IPS-18c (cell line): Measurements from ENCODE around the gene PTPN20.
"Not testable (repeated sequence)": the region's sequence is repeated elsewhere in the genome, so short reads cannot be mapped to it uniquely, and the experiment has no call there.

Experiments
- H3K4me3 ChIP-seq: 2 replicates; pipeline ENCODE4 v1.7.0; 2013; ENCODE audit warnings: low read depth, mild to moderate bottlenecking, low read length, moderate library complexity; ENCODE audit not compliant: insufficient read depth
- H3K9me3 ChIP-seq: one replicate; pipeline ENCODE4 v1.6.1; 2013; ENCODE audit warnings: mild to moderate bottlenecking, low read length, moderate library complexity; ENCODE audit not compliant: control insufficient read depth, insufficient read depth

The PTPN20 gene

GRCh38 chr10:46932383-46932782 is 21.2 kb downstream of the PTPN20 start:
- H3K4me3 ChIP-seq, H3K9me3 ChIP-seq: not testable (repeated sequence)

DNA sequence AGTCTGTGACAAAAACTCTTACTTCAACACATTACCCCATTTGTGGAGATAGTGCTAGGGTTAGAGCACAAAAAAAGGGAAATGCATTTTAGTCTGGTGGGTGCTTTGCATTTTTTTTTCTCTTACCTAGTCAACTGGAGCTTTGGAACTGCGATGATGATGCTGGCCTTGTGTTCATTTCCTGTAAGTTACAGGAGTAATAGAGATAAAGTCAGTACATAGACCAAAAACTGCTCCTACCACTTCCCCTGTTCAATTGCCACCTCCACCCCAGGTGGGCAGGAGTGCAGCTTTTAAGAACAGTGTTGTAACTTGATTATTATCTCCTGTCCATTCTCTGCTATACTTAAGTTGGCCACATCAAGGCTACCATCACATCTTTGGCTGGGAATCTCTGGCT is 29.9 kb downstream of the PTPN20 start:
- not testable (repeated sequence) for H3K4me3 ChIP-seq, H3K9me3 ChIP-seq

GRCh38 chr10:46948687-46949518 is 37.7 kb downstream of the PTPN20 start:
- H3K4me3 ChIP-seq, H3K9me3 ChIP-seq: not testable (repeated sequence)

DNA sequence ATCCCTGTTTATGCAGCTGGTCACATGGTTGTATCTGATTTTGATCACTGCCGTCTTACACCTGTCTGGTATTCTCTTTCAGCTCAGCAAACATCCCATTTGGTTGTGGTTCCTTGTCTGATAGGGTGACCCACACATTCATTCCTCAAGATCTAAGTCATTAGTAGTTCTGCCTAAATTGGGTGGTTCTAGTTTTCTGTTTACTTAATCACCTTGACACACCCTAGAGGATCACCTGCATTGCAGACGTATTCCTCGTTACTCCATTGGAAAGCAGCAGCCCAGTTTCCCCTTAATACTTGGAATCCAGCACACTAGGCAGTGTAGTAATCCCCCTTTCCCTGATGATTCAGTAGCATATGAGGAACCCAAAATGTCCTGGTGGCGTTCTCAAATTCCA is 41.3 kb downstream of the PTPN20 start:
- H3K9me3 ChIP-seq, H3K4me3 ChIP-seq: not testable (repeated sequence)

GRCh38 chr10:46960742-46961141 is 49.5 kb downstream of the PTPN20 start:
- not testable (repeated sequence) for H3K4me3 ChIP-seq, H3K9me3 ChIP-seq

DNA sequence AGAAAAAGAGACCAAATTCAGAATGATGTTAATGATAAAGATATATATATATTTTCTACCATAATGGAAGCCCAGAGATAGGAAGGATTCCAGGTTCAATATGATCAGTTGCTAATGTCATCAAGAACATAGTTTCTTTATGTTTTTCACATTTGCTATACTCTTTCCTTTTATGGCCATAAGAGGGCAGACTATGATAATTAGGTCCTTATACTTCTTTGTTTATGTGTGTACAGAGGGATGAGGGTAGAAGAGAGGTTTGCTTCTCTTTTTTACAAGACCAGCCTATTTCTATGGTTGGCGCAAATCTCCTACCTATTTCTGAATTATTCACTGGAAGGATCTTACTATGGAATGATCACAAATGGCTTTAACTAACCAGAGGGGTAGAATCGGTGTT is 52.1 kb downstream of the PTPN20 start:
- not testable (repeated sequence) for H3K9me3 ChIP-seq, H3K4me3 ChIP-seq

GRCh38 chr10:46967013-46967412 is 55.8 kb downstream of the PTPN20 start:
- H3K9me3 ChIP-seq, H3K4me3 ChIP-seq: not testable (repeated sequence)

GRCh38 chr10:46980223-46980622 is 69.0 kb downstream of the PTPN20 start:
- H3K9me3 ChIP-seq, result not testable (repeated sequence)

GRCh38 chr10:46987233-46987924 is 76.2 kb downstream of the PTPN20 start:
- not testable (repeated sequence) for H3K9me3 ChIP-seq, H3K4me3 ChIP-seq

More at GRCh38 chr10:46980223-46980622, 69.0 kb downstream of the PTPN20 start:
- H3K4me3 ChIP-seq, result not testable (repeated sequence)

DNA sequence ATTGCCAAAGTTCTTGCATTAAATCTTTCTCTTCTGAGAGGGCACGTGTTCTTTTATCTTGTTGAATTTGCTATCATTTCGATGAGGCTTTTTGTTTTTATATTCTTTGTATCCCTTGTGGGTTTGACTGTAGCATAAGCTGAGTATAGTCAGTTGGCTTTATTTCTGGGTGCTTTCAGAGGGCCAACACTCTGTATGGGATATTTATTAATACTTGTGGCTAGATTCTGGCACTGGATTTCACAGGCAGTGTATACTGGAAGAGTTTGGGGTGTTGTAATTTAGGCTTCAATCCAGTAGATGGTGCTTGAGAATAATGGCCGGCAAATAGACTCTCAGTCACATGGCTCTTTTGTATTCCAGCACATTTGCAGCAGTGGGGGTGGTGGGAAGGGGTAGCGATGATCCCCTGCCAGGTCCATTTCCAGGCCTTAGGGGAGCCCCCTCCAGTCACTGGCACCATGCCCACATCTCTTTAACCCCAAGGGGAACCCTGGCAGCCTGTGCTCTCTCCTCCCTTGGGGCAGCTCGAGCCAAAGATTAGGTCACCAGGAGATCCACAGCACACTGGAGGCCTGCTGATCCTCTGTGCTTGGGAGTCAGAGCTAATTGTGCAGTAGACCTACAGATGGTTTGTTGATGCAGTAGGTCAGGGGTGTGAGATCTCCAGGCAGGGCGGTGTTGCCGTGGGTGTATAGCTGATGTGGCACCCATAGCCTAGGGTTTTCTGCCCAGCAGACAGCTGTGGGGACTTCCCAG is 81.8 kb downstream of the PTPN20 start:
- Histone ChIP-seq H3K9me3 (no peaks in the 10 kb centered on the region), H3K4me3 (no peak overlapping the region)

GRCh38 chr10:46995234-46995633 is 84.0 kb downstream of the PTPN20 start:
- Histone ChIP-seq H3K9me3 (no peaks in the 10 kb centered on the region), H3K4me3 (no peak overlapping the region)

DNA sequence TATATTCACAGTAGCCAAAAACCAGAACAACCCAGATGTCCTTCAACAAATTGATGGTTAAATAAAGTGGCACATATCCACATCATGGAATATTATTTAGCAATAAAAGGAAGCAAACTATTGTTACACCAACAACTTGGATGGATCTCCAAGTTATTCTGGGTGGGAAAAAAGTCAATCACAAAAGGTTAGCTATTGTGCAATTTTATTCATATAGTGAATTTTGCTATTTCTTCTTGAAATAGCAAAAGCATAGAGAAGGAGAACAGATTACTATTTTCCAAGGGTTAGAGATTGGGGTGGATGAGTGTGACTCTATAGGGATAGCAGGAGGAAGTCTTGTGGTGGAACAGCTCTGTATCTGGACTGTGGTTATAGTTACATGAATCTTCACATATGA is 87.0 kb downstream of the PTPN20 start:
- Histone ChIP-seq H3K9me3 (no peaks in the 10 kb centered on the region), H3K4me3 (no peak overlapping the region)

DNA sequence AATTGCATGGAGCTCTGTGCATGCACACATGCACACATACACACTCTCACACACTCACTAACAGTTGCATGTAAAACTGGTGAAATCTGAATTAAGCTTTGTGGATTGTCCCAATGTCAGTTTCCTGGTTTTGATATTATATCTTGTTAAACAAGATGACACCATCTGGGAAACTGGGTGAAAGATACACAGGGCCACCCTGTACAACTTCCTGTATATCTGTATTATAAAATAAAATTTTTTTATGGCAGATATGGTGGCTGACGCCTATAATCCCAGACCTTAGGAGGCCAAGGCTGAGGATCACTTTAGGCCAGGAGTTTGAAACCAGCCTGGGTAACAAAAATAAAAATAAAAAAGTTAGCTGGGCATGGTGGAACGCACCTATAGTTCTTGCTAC is 87.4 kb downstream of the PTPN20 start:
- Histone ChIP-seq H3K4me3 (no peak overlapping the region), H3K9me3 (no peaks in the 10 kb centered on the region)

DNA sequence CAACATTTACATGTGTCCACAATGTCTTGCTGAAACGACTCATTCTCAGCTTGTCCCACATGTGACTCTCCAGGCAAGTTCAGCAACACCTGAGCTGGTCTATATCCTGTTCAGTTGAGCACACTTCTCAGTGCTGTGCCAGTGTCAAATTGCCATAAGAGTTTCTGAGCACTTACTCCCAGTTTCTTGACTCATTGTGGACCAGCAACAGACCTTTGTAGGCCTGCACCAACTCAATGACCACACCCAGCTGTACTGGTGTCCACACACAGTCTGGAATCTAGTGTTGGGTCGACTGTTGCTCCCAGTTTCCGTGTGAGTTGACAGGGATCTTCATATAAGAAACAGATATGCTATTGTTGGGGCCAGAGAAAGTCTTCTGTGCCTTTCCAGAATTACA is 88.0 kb downstream of the PTPN20 start:
- no peak overlapping the region for H3K4me3 ChIP-seq
- H3K9me3 ChIP-seq, result no peaks in the 10 kb centered on the region

GRCh38 chr10:47008769-47009168 is 97.5 kb downstream of the PTPN20 start:
- H3K4me3 ChIP-seq, result no peak overlapping the region
- no peaks in the 10 kb centered on the region for H3K9me3 ChIP-seq

DNA sequence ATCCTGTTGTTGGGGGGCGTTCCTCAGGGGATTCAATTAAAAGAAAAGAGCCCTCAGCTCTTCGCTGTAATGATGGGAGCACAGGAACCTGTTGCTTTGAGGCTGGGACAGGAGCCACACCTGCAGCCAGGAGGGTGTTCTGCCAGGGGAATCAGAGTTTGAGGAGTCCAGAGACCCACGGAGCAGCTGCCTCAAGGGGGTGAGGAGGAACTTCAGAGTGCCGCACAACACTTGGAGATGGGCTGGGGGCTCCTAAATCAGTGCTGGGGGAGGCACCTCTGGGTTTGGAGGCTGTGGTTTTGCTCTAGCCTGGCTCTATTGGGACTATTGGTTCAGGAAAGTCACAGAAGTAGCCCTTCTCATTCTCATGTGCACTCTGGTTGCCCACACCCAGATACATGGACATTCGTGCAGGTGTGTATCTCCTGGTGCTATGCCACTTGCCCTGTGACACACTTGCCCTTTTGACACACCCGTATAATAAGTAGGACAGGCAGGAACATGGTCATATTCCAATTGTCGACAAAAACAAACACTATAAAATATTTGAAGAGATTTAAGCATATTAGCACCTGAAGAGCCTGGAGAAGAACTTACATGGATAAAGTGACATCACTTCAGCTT is 98.1 kb downstream of the PTPN20 start:
- H3K9me3 ChIP-seq, result no peaks in the 10 kb centered on the region
- no peak overlapping the region for H3K4me3 ChIP-seq

- Histone ChIP-seq H3K9me3 (no peaks in the 10 kb centered on the region), H3K4me3 (no peak overlapping the region)
Measured at GRCh38 chr10:47010036-47010435, 98.8 kb downstream of the PTPN20 start.
